Gastrocnemius medialis (tissue), 4 donors: ENCODE measurements around the gene ADAMTS15.

ENCODE experiments used
- CTCF ChIP-seq, 5 experiments: fragments of 450-650 bp in 3 of 5; fragments of 200-600 bp in 2 of 5; sonication (generic) in 2 of 5; IDR thresholded peaks in 4 of 5; conservative IDR thresholded peaks in 1 of 5; 1 replicate in 4 of 5; 2 replicates in 1 of 5; pipeline ENCODE4 v1.5.1; 2016 to 2019; ENCODE audit warnings: antibody characterized with exemption in 5 of 5, mild to moderate bottlenecking in 3 of 5, moderate library complexity in 3 of 5
- POLR2A ChIP-seq, 2 donors: fragments of 450-650 bp; IDR thresholded peaks; one replicate each; pipeline ENCODE4 v1.6.1; 2017; ENCODE audit warnings: antibody characterized with exemption in 2 of 2, mild to moderate bottlenecking in 2 of 2, moderate library complexity in 2 of 2

- TF ChIP-seq CTCF (IDR thresholded peaks at IDR 0.05 in 4 of 5, conservative IDR thresholded peaks at IDR 0.05 in 1 of 5) (no peak), POLR2A (IDR thresholded peaks at IDR 0.05) (no peak)
These were observed 19.9 kb upstream of the ADAMTS15 start, which contains the start of gene ADAMTS8 for GRCh38 chr11:130428316-130429119.
